Suprapubic skin (tissue), 4 donors: ENCODE data around the gene CACNA1I.

Source experiments
- CTCF ChIP-seq, 2 donors: fragments of 200-600 bp in 1 of 2; fragments of 450-650 bp in 1 of 2; sonication (generic) in 1 of 2; IDR thresholded peaks; one replicate each; pipeline ENCODE4 v1.5.1; 2016 to 2019; ENCODE audit warnings: antibody characterized with exemption in 2 of 2, mild to moderate bottlenecking in 1 of 2, moderate library complexity in 1 of 2
- EP300 ChIP-seq: sonication (generic); formaldehyde crosslinking; IDR thresholded peaks from one replicate; pipeline ENCODE4 v1.6.1; 2017; ENCODE audit warnings: antibody characterized with exemption
- POLR2A ChIP-seq, 2 donors: fragments of 450-650 bp; IDR thresholded peaks; one replicate each; pipeline ENCODE4 v1.6.1; 2017; ENCODE audit warnings: antibody characterized with exemption in 2 of 2, mild to moderate bottlenecking in 2 of 2, moderate library complexity in 2 of 2
- POLR2AphosphoS5 ChIP-seq, 3 donors: sonication (generic); formaldehyde crosslinking; IDR thresholded peaks; one replicate each; pipeline ENCODE4 v1.6.1; 2017; ENCODE audit warnings: antibody characterized with exemption in 3 of 3

GRCh38 chr22:39725351-39726035, 154.9 kb downstream of the CACNA1I start:
- TF ChIP-seq CTCF (IDR thresholded peaks at IDR 0.05) = no peak
- TF ChIP-seq POLR2A (IDR thresholded peaks at IDR 0.05) = no peak
- TF ChIP-seq EP300 = no peak
- TF ChIP-seq POLR2AphosphoS5 (IDR thresholded peaks at IDR 0.05) = no peak
